Smooth muscle cell (in vitro differentiated cells): Measurements from ENCODE around the gene ITGA11. TPM values are rescaled to one million over a fixed set of nuclear protein-coding genes. Genes with fewer than 3 reads are reported as not detected.

Experiments used
- DNase-seq: peaks from one replicate; lab custom pipeline; 2025; ENCODE audit not compliant: unreplicated experiment; lab: John Stamatoyannopoulos, UW
- H2AFZ ChIP-seq: fragments of 200-600 bp; sonication (generic); 2 replicates; pipeline ENCODE4 v1.6.0; 2016; ENCODE audit warnings: antibody characterized with exemption, low read depth, mild to moderate bottlenecking
- H3F3A ChIP-seq: fragments of 200-600 bp; sonication (generic); 2 replicates; pipeline ENCODE4 v1.6.0; 2017; ENCODE audit warnings: antibody characterized with exemption, low read depth
- H3K27ac ChIP-seq: fragments of 200-600 bp; sonication (generic); 2 replicates; pipeline ENCODE4 v1.5.1; 2016; ENCODE audit warnings: low read depth, mild to moderate bottlenecking
- H3K27me3 ChIP-seq: fragments of 200-600 bp; sonication (generic); 2 replicates; pipeline ENCODE4 v1.6.1; 2016; ENCODE audit warnings: low read depth, mild to moderate bottlenecking
- H3K36me3 ChIP-seq: fragments of 200-600 bp; sonication (generic); 2 replicates; pipeline ENCODE4 v1.5.1; 2016; ENCODE audit warnings: low read depth
- H3K4me1 ChIP-seq: fragments of 200-600 bp; sonication (generic); 2 replicates; pipeline ENCODE4 v1.5.1; 2016; ENCODE audit warnings: low read depth
- H3K4me2 ChIP-seq: fragments of 200-600 bp; sonication (generic); 2 replicates; pipeline ENCODE4 v1.6.0; 2016; ENCODE audit warnings: mild to moderate bottlenecking
- H3K4me3 ChIP-seq: fragments of 200-600 bp; sonication (generic); 2 replicates; pipeline ENCODE4 v1.5.1; 2016; ENCODE audit warnings: mild to moderate bottlenecking
- H3K79me2 ChIP-seq: fragments of 200-600 bp; sonication (generic); 2 replicates; pipeline ENCODE4 v1.6.0; 2016; ENCODE audit warnings: low read depth, mild to moderate bottlenecking
- H3K9ac ChIP-seq: fragments of 200-600 bp; sonication (generic); 2 replicates; pipeline ENCODE4 v1.6.0; 2016; ENCODE audit warnings: low read depth
- H3K9me3 ChIP-seq: fragments of 200-600 bp; sonication (generic); replicated peaks from 2 replicates; pipeline ENCODE4 v1.5.1; 2016; ENCODE audit warnings: low read depth
- H4K20me1 ChIP-seq: fragments of 200-600 bp; sonication (generic); 2 replicates; pipeline ENCODE4 v1.6.0; 2016; ENCODE audit warnings: low read depth
- CTCF ChIP-seq: fragments of 200-600 bp; sonication (generic); IDR thresholded peaks from 2 replicates; pipeline ENCODE4 v1.5.1; 2017; ENCODE audit warnings: borderline replicate concordance, mild to moderate bottlenecking, antibody characterized with exemption; ENCODE audit not compliant: insufficient read depth, poor library complexity, severe bottlenecking
- WGBS: methylation state at CpG from one replicate; pipeline ENCODE4 v1.1.7; 2016; ENCODE audit warnings: low lambda C conversion rate; 5-methylcytosine and 5-hydroxymethylcytosine counted together
- polyA plus RNA-seq: library from polyadenylated mRNA; unstranded; fragments of >200 nt; fragmentation: Nextera tagmentation; extraction: Ambion mirVana; gene quantifications from 2 replicates; pipeline ENCODE4 v1.2.1, GENCODE V29; 2016
- total RNA-seq: library from RNA; depleted of rRNA; stranded (reverse); fragments of >200 nt; gene quantifications from 2 replicates; pipeline ENCODE4 v1.2.3, GENCODE V29; 2014

The ITGA11 gene
- total and polyA plus RNA-seq, 2 experiments from 2014 or later = 87.8 to 133 TPM

DNA sequence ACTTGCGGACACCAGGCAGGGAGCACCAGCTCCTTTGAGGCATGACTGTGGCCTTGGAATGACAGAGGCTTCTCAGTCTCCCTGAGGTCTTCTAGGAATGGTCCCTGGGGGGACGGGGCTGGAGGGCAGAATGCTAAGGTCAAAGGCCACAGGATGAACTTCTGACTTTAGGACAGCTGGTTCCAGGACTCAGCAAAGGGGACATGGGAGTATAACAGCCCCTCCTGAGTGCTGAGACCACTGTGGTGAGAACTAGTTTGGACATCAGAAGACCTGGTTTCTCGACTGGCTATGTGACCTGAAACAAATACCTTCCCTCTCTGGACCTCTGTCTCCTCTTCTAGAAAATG, 17.8 kb downstream of the ITGA11 start:
- peaks cover 15% of the 10 kb centered on the region for H3F3A ChIP-seq
- H3K4me1 ChIP-seq = peaks cover 13% of the 10 kb centered on the region
- no peak overlapping the region for H3K27ac ChIP-seq
- no peaks in the 10 kb centered on the region for H3K36me3 ChIP-seq
- peaks cover 89% of the 10 kb centered on the region for H4K20me1 ChIP-seq
- no peak overlapping the region for H2AFZ ChIP-seq
- H3K4me3 ChIP-seq = no peak overlapping the region
- peaks cover 45% of the 10 kb centered on the region for H3K79me2 ChIP-seq
- H3K9me3 ChIP-seq = no peaks in the 10 kb centered on the region
- H3K27me3 ChIP-seq = no peaks in the 10 kb centered on the region
- no peak for TF ChIP-seq CTCF
- H3K9ac ChIP-seq = no peak overlapping the region
- 97% methylated on average over 3 of the region's 3 CpGs for WGBS
- H3K4me2 ChIP-seq = no peak overlapping the region
- no peak for DNase-seq

DNA sequence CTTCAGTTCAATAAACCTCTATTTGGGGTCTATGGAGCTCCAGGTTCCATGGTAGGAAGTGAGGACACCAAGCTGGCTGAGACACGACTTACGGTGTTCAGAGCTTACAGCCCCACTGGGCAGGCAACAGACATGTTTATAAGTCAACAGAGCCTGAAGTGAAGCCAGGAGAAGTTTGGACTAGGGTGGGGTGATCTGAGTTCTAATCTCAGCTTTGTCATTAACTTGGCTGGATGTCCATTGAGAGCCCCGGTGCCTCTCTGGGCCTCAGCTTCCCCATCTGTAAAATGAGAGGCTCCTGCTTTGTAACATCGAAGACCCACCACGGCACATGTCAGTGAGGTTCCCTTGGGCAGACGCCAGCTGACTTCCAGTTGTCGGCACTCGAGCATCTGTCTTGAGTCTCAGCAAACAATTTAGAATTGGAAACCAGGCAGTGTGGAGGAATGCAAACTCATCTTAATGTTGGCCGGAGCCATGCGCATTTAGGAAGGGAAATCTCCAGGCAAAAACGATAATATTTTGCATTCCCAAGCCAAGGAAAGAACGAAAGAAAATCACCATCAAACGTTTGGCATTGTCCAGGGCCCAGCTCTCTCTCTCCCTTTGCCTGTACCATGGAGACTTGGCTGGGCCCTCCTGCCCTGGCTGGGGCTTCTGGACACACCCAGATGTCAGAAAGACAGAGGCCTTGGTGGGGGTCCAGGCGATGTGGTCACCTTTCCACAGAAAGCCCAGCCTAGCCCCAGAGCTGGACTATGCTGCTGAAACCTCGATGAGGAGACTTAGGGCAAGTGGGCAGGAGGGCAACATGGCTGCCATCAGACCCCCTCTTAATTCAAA, 18.4 kb downstream of the ITGA11 start:
- 91% methylated on average over 15 of the region's 15 CpGs for WGBS
- H3K9ac ChIP-seq = no peak overlapping the region
- no peak overlapping the region for H3K4me2 ChIP-seq
- TF ChIP-seq CTCF = no peak
- H4K20me1 ChIP-seq = peaks cover 94% of the 10 kb centered on the region
- H3F3A ChIP-seq = peaks cover 15% of the 10 kb centered on the region
- H3K79me2 ChIP-seq = peaks cover 41% of the 10 kb centered on the region
- no peaks in the 10 kb centered on the region for H3K36me3 ChIP-seq
- peaks cover 8% of the 10 kb centered on the region for H3K4me1 ChIP-seq
- no peak for DNase-seq
- H3K4me3 ChIP-seq = no peak overlapping the region
- no peak overlapping the region for H3K27ac ChIP-seq
- no peaks in the 10 kb centered on the region for H3K27me3 ChIP-seq
- no peaks in the 10 kb centered on the region for H3K9me3 ChIP-seq
- H2AFZ ChIP-seq = no peak overlapping the region

DNA sequence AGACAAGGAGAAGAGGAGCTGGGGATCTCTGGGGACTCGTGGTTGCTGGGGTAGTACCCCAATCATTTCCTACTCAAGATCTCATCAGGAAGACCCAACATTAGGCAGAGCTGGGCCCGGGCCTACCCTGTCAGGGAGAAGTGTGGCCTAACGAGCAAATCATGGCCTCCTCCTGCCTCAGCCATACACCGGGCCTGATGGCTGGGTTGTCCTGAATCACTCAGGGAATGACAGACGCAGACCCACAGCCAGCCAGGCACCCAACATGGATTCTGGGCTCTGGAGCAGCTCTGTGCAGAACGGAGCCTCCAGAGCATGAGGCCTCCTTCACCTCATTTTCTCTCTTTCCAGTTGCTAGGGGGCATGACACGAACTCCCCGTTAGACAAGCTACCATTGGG, 19.7 kb downstream of the ITGA11 start:
- Histone ChIP-seq H3K27me3 (no peaks in the 10 kb centered on the region), H3F3A (peaks cover 15% of the 10 kb centered on the region), H3K79me2 (peaks cover 48% of the 10 kb centered on the region), H3K4me3 (no peak overlapping the region), H3K4me1 (no peaks in the 10 kb centered on the region), H2AFZ (no peak overlapping the region), H3K36me3 (no peaks in the 10 kb centered on the region), H3K4me2 (no peak overlapping the region), H3K27ac (no peak overlapping the region), H3K9me3 (no peaks in the 10 kb centered on the region), H4K20me1 (peaks cover 98% of the 10 kb centered on the region), H3K9ac (no peak overlapping the region)
- no peak for TF ChIP-seq CTCF
- 95% methylated on average over 8 of the region's 8 CpGs for WGBS
- no peak for DNase-seq

GRCh38 chr15:68411735-68412134, 20.2 kb downstream of the ITGA11 start:
- Histone ChIP-seq H3K79me2 (peaks cover 47% of the 10 kb centered on the region), H2AFZ (no peak overlapping the region), H3K4me1 (no peaks in the 10 kb centered on the region), H3K9ac (no peak overlapping the region), H3K27ac (peak overlapping the region; percentile 28), H3K27me3 (no peaks in the 10 kb centered on the region), H3F3A (peaks cover 15% of the 10 kb centered on the region), H3K9me3 (no peaks in the 10 kb centered on the region), H3K36me3 (no peaks in the 10 kb centered on the region), H4K20me1 (peaks cover 98% of the 10 kb centered on the region), H3K4me3 (no peak overlapping the region), H3K4me2 (no peak overlapping the region)
- TF ChIP-seq CTCF = no peak
- WGBS = 97% methylated on average over 2 of the region's 2 CpGs
- DNase-seq = no peak
